Natural killer cell (primary cell): ENCODE results near the gene CFAP61. TPM values are rescaled to one million over a fixed set of nuclear protein-coding genes. Genes with fewer than 3 reads are reported as not detected.

Source experiments
- ATAC-seq, 3 donors: fragments of 150-1000 bp in 2 of 3; fragments of 200-7000 bp in 1 of 3; cut with Tn5 transposase; 1 replicate in 1 of 3; 2 replicates in 2 of 3; pipeline ENCODE4 v1.10.0; 2021; ENCODE audit warnings: mild to moderate bottlenecking in 2 of 3, moderate library complexity in 2 of 3
- DNase-seq, 2 donors: peaks; one replicate each; pipeline versions ENCODE4 v3.0.0 to v3.0.0-alpha.2; 2013 to 2021; ENCODE audit warnings: mixed read lengths in 1 of 2
- H3K27ac ChIP-seq: one replicate; pipeline ENCODE4 v1.5.1; 2013; ENCODE audit warnings: mild to moderate bottlenecking, low read length
- H3K27me3 ChIP-seq: one replicate; pipeline ENCODE4 v1.6.1; 2013; ENCODE audit warnings: low read length; ENCODE audit not compliant: control insufficient read depth, insufficient read depth
- H3K36me3 ChIP-seq: one replicate; pipeline ENCODE4 v1.6.1; 2013; ENCODE audit warnings: low read length; ENCODE audit not compliant: control insufficient read depth, insufficient read depth
- H3K4me1 ChIP-seq: one replicate; pipeline ENCODE4 v1.6.1; 2013; ENCODE audit warnings: low read length; ENCODE audit not compliant: control insufficient read depth, insufficient read depth
- H3K4me3 ChIP-seq: one replicate; pipeline ENCODE4 v1.5.1; 2013; ENCODE audit warnings: low read length
- H3K9me3 ChIP-seq: one replicate; pipeline ENCODE4 v1.6.1; 2013; ENCODE audit warnings: low read length; ENCODE audit not compliant: control insufficient read depth, insufficient read depth
- H3K27ac Mint-ChIP-seq, 2 donors: one replicate each; pipeline ENCODE4 v1.8.0; 2022; ENCODE audit warnings: mild to moderate bottlenecking in 2 of 2, mixed read lengths in 2 of 2, moderate library complexity in 1 of 2
- H3K27me3 Mint-ChIP-seq, 2 donors: one replicate each; pipeline ENCODE4 v1.8.0; 2022; ENCODE audit warnings: low read depth in 2 of 2, mixed read lengths in 2 of 2
- H3K36me3 Mint-ChIP-seq: one replicate; pipeline ENCODE4 v1.8.0; 2022; ENCODE audit warnings: mixed read lengths
- H3K4me1 Mint-ChIP-seq, 2 donors: one replicate each; pipeline ENCODE4 v1.8.0; 2022; ENCODE audit warnings: mixed read lengths in 2 of 2
- H3K4me3 Mint-ChIP-seq: one replicate; pipeline ENCODE4 v1.8.0; 2022; ENCODE audit warnings: mild to moderate bottlenecking, moderate library complexity, mixed read lengths
- H3K9me3 Mint-ChIP-seq, 2 donors: one replicate each; pipeline ENCODE4 v1.8.0; 2022; ENCODE audit warnings: mixed read lengths in 2 of 2
- WGBS: methylation state at CpG from one replicate; pipeline ENCODE4 v1.1.7; 2013; ENCODE audit warnings: missing lambda C conversion rate; ENCODE audit not compliant: insufficient coverage; 5-methylcytosine and 5-hydroxymethylcytosine counted together
- intact Hi-C: fragments of 100-400 bp; cut with micrococcal nuclease; formaldehyde crosslinking; loops from one replicate; pipeline ENCODE4 v1.14.2; 2022
- total RNA-seq, 4 donors: library from RNA; stranded (reverse); fragments of 120-200 nt in 1 of 4; gene quantifications; one replicate each; pipeline versions ENCODE4 v1.2.3 to v1.2.4, GENCODE V29; 2013 to 2022
- TF ChIP-seq, protein P1 (sequence below): fragments of 200-600 bp; IDR thresholded peaks from one replicate; pipeline ENCODE4 v1.8.0; 2022; ENCODE audit warnings: antibody characterized with exemption

CFAP61 gene
- total RNA-seq, 3 donors from 2014 or later (not counting 1 experiment from before 2014, with no cell fraction given): 1.0 to 2.1 (median 1.3) TPM

- TF ChIP-seq, protein P1, sequence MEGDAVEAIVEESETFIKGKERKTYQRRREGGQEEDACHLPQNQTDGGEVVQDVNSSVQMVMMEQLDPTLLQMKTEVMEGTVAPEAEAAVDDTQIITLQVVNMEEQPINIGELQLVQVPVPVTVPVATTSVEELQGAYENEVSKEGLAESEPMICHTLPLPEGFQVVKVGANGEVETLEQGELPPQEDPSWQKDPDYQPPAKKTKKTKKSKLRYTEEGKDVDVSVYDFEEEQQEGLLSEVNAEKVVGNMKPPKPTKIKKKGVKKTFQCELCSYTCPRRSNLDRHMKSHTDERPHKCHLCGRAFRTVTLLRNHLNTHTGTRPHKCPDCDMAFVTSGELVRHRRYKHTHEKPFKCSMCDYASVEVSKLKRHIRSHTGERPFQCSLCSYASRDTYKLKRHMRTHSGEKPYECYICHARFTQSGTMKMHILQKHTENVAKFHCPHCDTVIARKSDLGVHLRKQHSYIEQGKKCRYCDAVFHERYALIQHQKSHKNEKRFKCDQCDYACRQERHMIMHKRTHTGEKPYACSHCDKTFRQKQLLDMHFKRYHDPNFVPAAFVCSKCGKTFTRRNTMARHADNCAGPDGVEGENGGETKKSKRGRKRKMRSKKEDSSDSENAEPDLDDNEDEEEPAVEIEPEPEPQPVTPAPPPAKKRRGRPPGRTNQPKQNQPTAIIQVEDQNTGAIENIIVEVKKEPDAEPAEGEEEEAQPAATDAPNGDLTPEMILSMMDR: no peak
- H3K4me1 Mint-ChIP-seq: no peaks in the 10 kb centered on the region
- no peak for DNase-seq
- Histone ChIP-seq H3K9me3 (no peaks in the 10 kb centered on the region), H3K36me3 (no peaks in the 10 kb centered on the region), H3K27me3 (no peaks in the 10 kb centered on the region), H3K4me1 (no peaks in the 10 kb centered on the region), H3K4me3 (no peak overlapping the region), H3K27ac (no peak overlapping the region)
- H3K4me3 Mint-ChIP-seq: no peak overlapping the region
- H3K9me3 Mint-ChIP-seq: no peaks in the 10 kb centered on the region
- WGBS: 88% methylated on average over 10 of the region's 10 CpGs
- H3K27me3 Mint-ChIP-seq: no peaks in the 10 kb centered on the region
- intact Hi-C loops: no loop called here
- no peak for ATAC-seq
- no peaks in the 10 kb centered on the region for H3K36me3 Mint-ChIP-seq
- no peak overlapping the region for H3K27ac Mint-ChIP-seq
Observed at GRCh38 chr20:20405623-20406022, 353.3 kb downstream of the CFAP61 start.

- Mint-ChIP-seq H3K4me3 (no peak overlapping the region), H3K4me1 (no peaks in the 10 kb centered on the region), H3K9me3 (no peaks in the 10 kb centered on the region), H3K27me3 (no peaks in the 10 kb centered on the region), H3K27ac (no peak overlapping the region), H3K36me3 (no peaks in the 10 kb centered on the region)
- intact Hi-C loops: no loop called here
- 96% methylated on average over 2 of the region's 2 CpGs for WGBS
- DNase-seq (no peak), ATAC-seq (no peak)
- H3K27ac ChIP-seq: no peak overlapping the region
- TF ChIP-seq, protein P1: no peak
- H3K36me3 ChIP-seq: no peaks in the 10 kb centered on the region
- H3K4me1 ChIP-seq: no peaks in the 10 kb centered on the region
- H3K9me3 ChIP-seq: no peaks in the 10 kb centered on the region
- H3K27me3 ChIP-seq: no peaks in the 10 kb centered on the region
- no peak overlapping the region for H3K4me3 ChIP-seq
Observed at GRCh38 chr20:20406306-20406705, 354.0 kb downstream of the CFAP61 start.

- intact Hi-C loops: no loop called here
- WGBS: 82% methylated on average over 5 of the region's 6 CpGs
- H3K36me3 ChIP-seq: no peaks in the 10 kb centered on the region
- no peaks in the 10 kb centered on the region for H3K27me3 ChIP-seq
- no peaks in the 10 kb centered on the region for H3K4me1 Mint-ChIP-seq
- H3K27ac Mint-ChIP-seq: no peak overlapping the region
- DNase-seq (no peak), ATAC-seq (no peak)
- H3K9me3 Mint-ChIP-seq: no peaks in the 10 kb centered on the region
- H3K4me1 ChIP-seq: no peaks in the 10 kb centered on the region
- no peaks in the 10 kb centered on the region for H3K9me3 ChIP-seq
- no peaks in the 10 kb centered on the region for H3K27me3 Mint-ChIP-seq
- H3K27ac ChIP-seq: no peak overlapping the region
- peaks cover 6% of the 10 kb centered on the region for H3K36me3 Mint-ChIP-seq
- TF ChIP-seq, protein P1: no peak
- H3K4me3 ChIP-seq: no peak overlapping the region
- H3K4me3 Mint-ChIP-seq: no peak overlapping the region
Observed at GRCh38 chr20:20407891-20408805, 355.8 kb downstream of the CFAP61 start.
